Measurements from ENCODE around the gene OXSR1.

DNA sequence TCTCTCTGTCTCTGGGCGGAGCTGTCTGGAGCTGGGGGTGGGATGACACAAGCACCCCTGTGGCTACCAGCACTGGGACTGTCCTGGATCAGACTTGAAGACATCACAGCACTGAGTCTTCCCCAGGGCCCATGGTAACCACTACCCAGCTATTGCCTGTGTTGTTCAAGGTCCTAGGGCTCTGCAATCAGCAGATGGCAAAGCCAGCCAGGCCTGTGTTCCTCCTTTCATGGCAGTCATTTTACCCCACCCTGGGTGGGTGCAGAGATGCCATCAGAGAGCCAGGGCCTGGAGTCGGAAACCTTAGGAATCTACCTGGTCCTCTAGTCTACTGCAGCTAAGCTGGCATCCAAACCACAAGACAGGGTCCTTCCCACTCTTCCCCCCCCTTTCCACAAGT, 38.4 kb downstream of the OXSR1 start:
- TF ChIP-seq, protein P1, sequence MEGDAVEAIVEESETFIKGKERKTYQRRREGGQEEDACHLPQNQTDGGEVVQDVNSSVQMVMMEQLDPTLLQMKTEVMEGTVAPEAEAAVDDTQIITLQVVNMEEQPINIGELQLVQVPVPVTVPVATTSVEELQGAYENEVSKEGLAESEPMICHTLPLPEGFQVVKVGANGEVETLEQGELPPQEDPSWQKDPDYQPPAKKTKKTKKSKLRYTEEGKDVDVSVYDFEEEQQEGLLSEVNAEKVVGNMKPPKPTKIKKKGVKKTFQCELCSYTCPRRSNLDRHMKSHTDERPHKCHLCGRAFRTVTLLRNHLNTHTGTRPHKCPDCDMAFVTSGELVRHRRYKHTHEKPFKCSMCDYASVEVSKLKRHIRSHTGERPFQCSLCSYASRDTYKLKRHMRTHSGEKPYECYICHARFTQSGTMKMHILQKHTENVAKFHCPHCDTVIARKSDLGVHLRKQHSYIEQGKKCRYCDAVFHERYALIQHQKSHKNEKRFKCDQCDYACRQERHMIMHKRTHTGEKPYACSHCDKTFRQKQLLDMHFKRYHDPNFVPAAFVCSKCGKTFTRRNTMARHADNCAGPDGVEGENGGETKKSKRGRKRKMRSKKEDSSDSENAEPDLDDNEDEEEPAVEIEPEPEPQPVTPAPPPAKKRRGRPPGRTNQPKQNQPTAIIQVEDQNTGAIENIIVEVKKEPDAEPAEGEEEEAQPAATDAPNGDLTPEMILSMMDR (IDR thresholded peaks at IDR 0.05) = no peak
- no peak for TF ChIP-seq POLR2A (IDR thresholded peaks at IDR 0.05)
